ENCODE data around the gene PACS2. TPM values are rescaled to one million over a fixed set of nuclear protein-coding genes. Genes with fewer than 3 reads are reported as not detected.

Gene PACS2
- total and polyA plus RNA-seq, 2 of the 4 experiments (the other 2 are of a cell fraction), result 15.6 to 32.2 TPM

DNA sequence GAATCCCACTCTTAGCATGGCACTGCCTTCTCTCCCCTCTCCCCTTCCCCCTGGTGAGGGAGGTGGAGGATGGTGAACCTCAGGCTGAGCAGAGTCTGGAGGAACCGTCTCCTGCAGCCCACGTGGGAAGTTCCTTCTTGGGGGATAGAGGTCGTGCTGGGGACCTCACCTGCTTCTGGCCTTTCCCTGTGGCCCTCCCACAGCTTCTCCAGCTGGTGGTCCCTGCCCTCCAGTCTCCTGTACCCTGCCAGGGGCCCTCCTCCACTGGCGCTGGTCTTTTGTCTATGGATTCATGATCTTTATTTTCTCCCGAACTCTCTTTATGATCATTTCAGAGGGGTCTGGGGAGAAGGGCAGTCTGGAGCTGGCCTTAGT, 96.1 kb downstream of the PACS2 start:
- no peak overlapping the region for H2AK5ac ChIP-seq (ENCODE audit: low read depth, low read length)
- H3K4ac ChIP-seq (ENCODE audit: low read depth, low read length), result no peak overlapping the region
- no peak overlapping the region; the same call in 1 of the 2 replicates for H3K4me2 ChIP-seq (ENCODE audit: low read depth, low read length)
- H2AFZ ChIP-seq (replicated peaks; ENCODE audit: low read length, poor library complexity), result peak overlapping the region; percentile 86
- intact Hi-C loops (cut with micrococcal nuclease) (no loop called here), in situ Hi-C loops (cut with MboI; ENCODE audit: low sequenced_read_pairs) (no loop called here), dilution Hi-C loops (cut with HindIII; ENCODE audit: low sequenced_read_pairs, unreplicated experiment) (no loop called here)
- no peak overlapping the region for H3K56ac ChIP-seq (ENCODE audit: extremely low read depth, insufficient read depth, low read length)
- ChIA-PET POLR2A (ENCODE audit: unreplicated experiment) (no interaction called here), CTCF (no interaction called here)
- H3K9me3 ChIP-seq (ENCODE audit: control insufficient read depth, insufficient read depth, low read length), result no peaks in the 10 kb centered on the region
- no peaks in the 10 kb centered on the region for H3K27me3 ChIP-seq (ENCODE audit: control insufficient read depth, insufficient read depth, low read length)
- H3K79me1 ChIP-seq (ENCODE audit: low read depth in 1 of 2, low read length in 2 of 2), result no peaks in the 10 kb centered on the region; a peak in 1 of 4 replicates
- no CpG with 5 or more reads among the region's 5 CpGs for WGBS, 2 experiments (ENCODE audit: extremely low coverage in 2 of 2, insufficient read length in 1 of 2)
- ATAC-seq (ENCODE audit: low read depth) (no peak), DNase-seq (no peak)
- peak overlapping the region; percentile 27; the same call in 1 of the 2 replicates for H3K4me3 ChIP-seq (ENCODE audit: insufficient read depth, low read depth, low read length)
- H2AK9ac ChIP-seq (replicated peaks; ENCODE audit: low read depth, low read length, poor library complexity), result no peak overlapping the region
- H2BK15ac ChIP-seq (ENCODE audit: low read depth, low read length), result no peak overlapping the region
- H3K9me1 ChIP-seq (ENCODE audit: insufficient read depth, low read length), result no peaks in the 10 kb centered on the region
- no peak overlapping the region for H4K8ac ChIP-seq (ENCODE audit: low read depth in 2 of 2, low read length in 2 of 2)
- H4K5ac ChIP-seq (ENCODE audit: low read depth, low read length), result no peak overlapping the region
- no peak overlapping the region for H2BK120ac ChIP-seq (ENCODE audit: low read depth, low read length)
- H4K20me1 ChIP-seq (ENCODE audit: insufficient read depth, low read length), result no peaks in the 10 kb centered on the region
- TF ChIP-seq, protein P1, sequence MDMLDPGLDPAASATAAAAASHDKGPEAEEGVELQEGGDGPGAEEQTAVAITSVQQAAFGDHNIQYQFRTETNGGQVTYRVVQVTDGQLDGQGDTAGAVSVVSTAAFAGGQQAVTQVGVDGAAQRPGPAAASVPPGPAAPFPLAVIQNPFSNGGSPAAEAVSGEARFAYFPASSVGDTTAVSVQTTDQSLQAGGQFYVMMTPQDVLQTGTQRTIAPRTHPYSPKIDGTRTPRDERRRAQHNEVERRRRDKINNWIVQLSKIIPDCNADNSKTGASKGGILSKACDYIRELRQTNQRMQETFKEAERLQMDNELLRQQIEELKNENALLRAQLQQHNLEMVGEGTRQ (IDR thresholded peaks at IDR 0.05; ENCODE audit: low read depth, low read length), result no peak
- TF ChIP-seq RFX5 (IDR thresholded peaks at IDR 0.05; ENCODE audit: low read depth, low read length), result no peak
- no peak for TF ChIP-seq SMC3 (IDR thresholded peaks at IDR 0.05; ENCODE audit: low read depth, low read length)
- no peaks in the 10 kb centered on the region for H3K36me3 ChIP-seq (ENCODE audit: control insufficient read depth, insufficient read depth, low read length)
- no peak overlapping the region for H3K23ac ChIP-seq (ENCODE audit: low read depth, low read length)
- H3K14ac ChIP-seq (replicated peaks; ENCODE audit: low read depth, low read length), result no peak overlapping the region
- no peak overlapping the region for H3K9ac ChIP-seq (ENCODE audit: low read depth, low read length)
- no peak overlapping the region for H3K18ac ChIP-seq (ENCODE audit: low read depth, low read length)
- no TSS peak for BruUV-seq (replicated peaks)
- no peak overlapping the region for H2BK5ac ChIP-seq (ENCODE audit: low read depth, low read length, poor library complexity, severe bottlenecking)
- no peak overlapping the region for H2BK20ac ChIP-seq (ENCODE audit: low read depth, low read length)
- peaks cover 5% of the 10 kb centered on the region for H3K4me1 ChIP-seq (ENCODE audit: control insufficient read depth, insufficient read depth, low read length)
- no peak overlapping the region for H4K91ac ChIP-seq (ENCODE audit: insufficient read depth, low read depth, low read length)
- no peak overlapping the region for H3K27ac ChIP-seq (ENCODE audit: insufficient read depth, low read length)

Data from IMR-90 (cell line).